BJ (cell line): ENCODE data around the gene CCDC88C. TPM values are rescaled to one million over a fixed set of nuclear protein-coding genes. Genes with fewer than 3 reads are reported as not detected.
"Not testable (repeated sequence)": the region's sequence is repeated elsewhere in the genome, so short reads cannot be mapped to it uniquely, and the experiment has no call there.

ENCODE experiments used
- CTCF ChIA-PET: fragments of 350-600 bp; formaldehyde crosslinking; extraction: SDS; loops from one replicate; lab custom pipeline; 2021; ENCODE audit warnings: antibody characterized with exemption, inconsistent platforms; lab: Yijun Ruan, JAX
- POLR2A ChIA-PET: fragments of 300-600 bp; sonication (Branson Sonifier 250); formaldehyde crosslinking; extraction: SDS; loops from one replicate; lab custom pipeline; 2021; ENCODE audit warnings: antibody characterized with exemption; lab: Charles Lee
- DNase-seq: peaks from one replicate; pipeline ENCODE4 v3.0.0-alpha.2; 2011; ENCODE audit warnings: low read depth
- H3K27me3 ChIP-seq: 2 replicates; pipeline ENCODE4 v1.6.0; 2011; ENCODE audit warnings: low read length; ENCODE audit not compliant: control insufficient read depth, insufficient read depth
- H3K36me3 ChIP-seq: 2 replicates; pipeline ENCODE4 v1.5.1; 2011; ENCODE audit warnings: low read length; ENCODE audit not compliant: control insufficient read depth, insufficient read depth
- H3K4me3 ChIP-seq: 2 replicates; pipeline ENCODE4 v1.5.1; 2011; ENCODE audit warnings: low read depth, mild to moderate bottlenecking, control low read depth, low read length
- CTCF ChIP-seq: IDR thresholded peaks from 2 replicates; pipeline ENCODE4 v1.5.1; 2011; ENCODE audit warnings: low read depth, mild to moderate bottlenecking, control low read depth, inconsistent platforms, low read length, moderate library complexity; ENCODE audit not compliant: insufficient read depth
- polyA plus RNA-seq: library from polyadenylated mRNA; depleted of rRNA; stranded (reverse); fragments of >200 nt; gene quantifications from 2 replicates; pipeline ENCODE4 v1.2.3, GENCODE V29; 2011

Gene CCDC88C
- polyA plus RNA-seq, 1 experiment, result not detected

DNA sequence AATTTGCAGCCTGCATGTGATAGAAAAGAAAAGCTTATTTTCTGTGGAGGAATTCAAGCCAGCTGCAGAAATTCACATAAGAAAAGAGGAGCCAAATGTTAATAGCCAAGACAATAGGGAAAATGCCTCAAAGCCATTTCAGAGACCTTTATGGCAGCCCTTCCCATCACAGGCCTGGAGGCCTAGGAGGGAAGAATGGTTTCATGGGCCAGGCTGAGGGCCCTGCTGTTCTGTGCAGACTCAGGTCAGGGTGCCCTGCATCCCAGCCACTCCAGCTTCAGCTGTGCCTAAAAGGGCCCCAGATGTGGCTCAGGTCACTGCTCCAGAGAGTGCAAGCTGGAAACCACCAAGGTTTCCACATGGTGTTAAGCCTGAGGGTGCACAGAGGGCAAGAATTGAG, 21.2 kb upstream of the CCDC88C start:
- ChIA-PET POLR2A (no interaction called here), CTCF (no interaction called here)
- TF ChIP-seq CTCF, result no peak
- no peak overlapping the region for H3K4me3 ChIP-seq
- no peak for DNase-seq
- no peaks in the 10 kb centered on the region for H3K36me3 ChIP-seq
- H3K27me3 ChIP-seq, result no peaks in the 10 kb centered on the region

- DNase-seq, CTCF ChIA-PET, H3K4me3 ChIP-seq, H3K36me3 ChIP-seq, POLR2A ChIA-PET, H3K27me3 ChIP-seq: not testable (repeated sequence)
These were observed 18.6 kb upstream of the CCDC88C start for GRCh38 chr14:91436266-91436665.

DNA sequence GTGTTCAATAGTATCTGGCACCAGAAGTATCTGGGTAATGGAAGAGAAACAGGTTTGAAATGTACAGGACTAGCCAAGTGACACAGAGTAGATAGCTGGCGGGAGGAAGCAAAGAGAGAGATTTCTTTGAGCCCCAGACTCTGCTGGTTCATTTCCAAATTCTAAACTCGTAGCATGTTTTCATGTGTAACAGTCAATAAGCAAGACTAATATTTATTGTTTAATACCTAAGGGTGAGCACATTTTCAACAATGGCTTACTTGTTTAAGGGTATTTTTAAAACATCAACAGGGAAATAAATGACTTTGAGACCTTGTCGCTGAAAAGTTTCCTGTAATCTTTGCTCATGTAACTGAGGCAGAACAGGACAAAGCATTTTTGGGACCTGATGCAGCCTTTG, 11.8 kb upstream of the CCDC88C start:
- DNase-seq, result no peak
- ChIA-PET CTCF (interaction anchor here (1.2 to 1.8 kb wide), 2 partner anchors 10 to 106 kb away, joined by 5 to 8 read pairs; no protein-coding TSS in a partner anchor), POLR2A (no interaction called here)
- Histone ChIP-seq H3K4me3 (no peak overlapping the region), H3K36me3 (no peaks in the 10 kb centered on the region), H3K27me3 (no peaks in the 10 kb centered on the region)
- TF ChIP-seq CTCF, result no peak

GRCh38 chr14:91428931-91429330, 11.3 kb upstream of the CCDC88C start:
- H3K4me3 ChIP-seq, POLR2A ChIA-PET, DNase-seq, H3K27me3 ChIP-seq, H3K36me3 ChIP-seq: not testable (repeated sequence)
- CTCF ChIA-PET, result interaction anchor here (1.2 to 1.8 kb wide), 2 partner anchors 10 to 105 kb away, joined by 5 to 8 read pairs; no protein-coding TSS in a partner anchor

GRCh38 chr14:91425531-91425944, 7.9 kb upstream of the CCDC88C start:
- H3K4me3 ChIP-seq, DNase-seq, CTCF ChIA-PET, POLR2A ChIA-PET, H3K27me3 ChIP-seq, H3K36me3 ChIP-seq: not testable (repeated sequence)

- CTCF ChIA-PET, result interaction anchor here (0.7 kb wide), 1 partner anchor 102 kb away, joined by 3 read pairs; no protein-coding TSS in a partner anchor
- DNase-seq, result no peak
- no peak overlapping the region for H3K4me3 ChIP-seq
- H3K27me3 ChIP-seq, result no peaks in the 10 kb centered on the region; the same call in 1 of the 2 replicates
- POLR2A ChIA-PET, result no interaction called here
- no peak for TF ChIP-seq CTCF
- H3K36me3 ChIP-seq, result no peaks in the 10 kb centered on the region
These were observed 7.4 kb upstream of the CCDC88C start for GRCh38 chr14:91424813-91425530.
